ENCODE measurements around the gene OR6M1.

The OR6M1 gene

DNA sequence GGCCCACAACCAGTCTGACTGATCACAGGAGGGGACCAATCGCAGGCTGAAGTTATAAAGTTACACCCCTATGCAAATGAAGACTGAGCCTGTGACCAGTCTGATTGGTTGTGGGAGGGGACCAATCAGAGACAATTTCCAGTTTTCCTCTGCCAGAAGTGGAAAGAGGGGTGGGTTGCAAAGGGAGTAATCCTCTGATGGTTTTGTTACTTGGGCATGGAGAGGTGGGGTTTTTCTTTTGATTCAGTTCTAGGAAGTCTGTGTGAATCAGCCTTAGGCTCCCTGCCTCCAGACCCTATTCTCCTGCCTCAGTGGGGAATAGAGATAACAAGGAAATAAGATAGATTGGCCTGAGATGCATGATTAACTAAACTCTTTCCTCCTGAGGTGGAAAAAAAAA, 9.9 kb downstream of the OR6M1 start:
- H4K12ac ChIP-seq (ENCODE audit: low read depth, low read length), result no peak overlapping the region
- no peak overlapping the region for H3K4ac ChIP-seq (ENCODE audit: low read depth, low read length)
- H3K23ac ChIP-seq (ENCODE audit: low read length), result no peak overlapping the region
- no peak overlapping the region for H2BK120ac ChIP-seq (ENCODE audit: insufficient read depth, low read length, poor library complexity)
- no peak for DNase-seq
- no CpG with 5 or more reads among the region's 1 CpG for WGBS (ENCODE audit: extremely low coverage, insufficient coverage, insufficient read length)
- H2AK5ac ChIP-seq (ENCODE audit: low read length), result no peak overlapping the region
- no peak overlapping the region for H3K4me2 ChIP-seq (ENCODE audit: low read length)
- no peak overlapping the region for H2AFZ ChIP-seq (ENCODE audit: insufficient read depth, low read length, poor library complexity)
- H3K14ac ChIP-seq (ENCODE audit: low read length), result no peak overlapping the region
- no peaks in the 10 kb centered on the region for H3K27me3 ChIP-seq (ENCODE audit: insufficient read depth, low read length)
- H3K18ac ChIP-seq (ENCODE audit: low read length), result no peak overlapping the region
- H2BK5ac ChIP-seq (ENCODE audit: low read depth, low read length, poor library complexity), result no peak overlapping the region
- no peaks in the 10 kb centered on the region for H3K79me2 ChIP-seq (ENCODE audit: control insufficient read depth, insufficient read depth, low read length, poor library complexity)
- no peak overlapping the region for H3K9ac ChIP-seq (ENCODE audit: low read length)
- H3K79me1 ChIP-seq (ENCODE audit: low read length), result no peaks in the 10 kb centered on the region
- no peak overlapping the region for H3K27ac ChIP-seq (ENCODE audit: low read depth, low read length)
- no peaks in the 10 kb centered on the region for H3K4me1 ChIP-seq (ENCODE audit: control insufficient read depth in 1 of 2, insufficient read depth in 2 of 2, low read length in 2 of 2)
- no peaks in the 10 kb centered on the region for H3K9me3 ChIP-seq (ENCODE audit: insufficient read depth, low read depth, low read length)
- H3K4me3 ChIP-seq (ENCODE audit: low read depth, low read length), result no peak overlapping the region
- H3K36me3 ChIP-seq (ENCODE audit: control insufficient read depth in 1 of 2, insufficient read depth in 2 of 2, low read length in 2 of 2), result no peaks in the 10 kb centered on the region
- H4K8ac ChIP-seq (ENCODE audit: low read depth, low read length), result no peak overlapping the region
- H2BK12ac ChIP-seq (ENCODE audit: low read length), result no peak overlapping the region
- H4K91ac ChIP-seq (ENCODE audit: low read depth, low read length), result no peak overlapping the region

DNA sequence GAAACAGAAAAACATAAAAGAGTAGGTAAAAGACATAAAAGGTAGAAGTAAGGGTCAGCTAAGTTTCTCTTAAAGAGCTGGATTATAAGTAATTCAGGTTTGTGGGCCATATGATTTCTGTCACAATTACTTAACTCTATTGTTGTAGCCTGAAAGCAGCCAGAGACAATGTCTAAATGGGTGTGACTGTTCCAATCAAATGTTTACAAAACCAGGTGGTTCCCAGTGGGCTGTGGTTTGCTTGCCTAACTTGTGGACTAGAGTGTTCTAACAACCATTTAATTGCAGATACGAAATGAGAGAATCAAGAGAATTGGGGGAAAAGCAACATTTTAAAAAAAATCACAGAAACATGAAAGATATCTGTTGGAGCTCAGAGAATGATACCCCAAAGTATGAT, 22.6 kb downstream of the OR6M1 start:
- Histone ChIP-seq H2AK5ac (ENCODE audit: low read length) (no peak overlapping the region), H3K36me3 (ENCODE audit: control insufficient read depth in 1 of 2, insufficient read depth in 2 of 2, low read length in 2 of 2) (no peaks in the 10 kb centered on the region)
- DNase-seq, result no peak

DNA sequence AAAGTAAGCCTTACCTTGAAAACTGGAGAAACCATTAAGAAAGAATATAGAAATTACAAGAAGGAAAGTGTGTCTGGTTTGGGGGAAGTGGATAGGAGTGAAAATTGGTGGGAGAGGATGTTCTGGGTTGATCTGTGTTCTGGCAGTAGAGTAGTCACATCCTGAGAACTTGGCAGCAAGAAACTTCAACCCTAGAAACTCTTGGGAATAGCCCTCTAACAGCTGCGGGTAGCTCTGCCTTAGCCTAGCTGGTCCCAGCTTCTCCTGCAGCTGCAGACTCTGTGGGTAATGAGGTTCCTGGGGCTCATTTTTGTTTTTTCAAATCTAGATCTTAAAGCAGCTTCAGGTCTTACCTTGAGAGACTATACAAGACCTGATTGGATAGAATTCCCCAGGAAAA, 27.6 kb downstream of the OR6M1 start:
- H3K23ac ChIP-seq (ENCODE audit: low read length), result no peak overlapping the region

More for the DNA sequence above, 22.6 kb downstream of the OR6M1 start:
- Histone ChIP-seq H4K91ac (ENCODE audit: low read depth, low read length) (no peak overlapping the region), H3K79me2 (ENCODE audit: control insufficient read depth, insufficient read depth, low read length, poor library complexity) (no peaks in the 10 kb centered on the region), H2BK120ac (ENCODE audit: insufficient read depth, low read length, poor library complexity) (no peak overlapping the region), H3K79me1 (ENCODE audit: low read length) (no peaks in the 10 kb centered on the region), H2BK12ac (ENCODE audit: low read length) (no peak overlapping the region), H2AFZ (ENCODE audit: insufficient read depth, low read length, poor library complexity) (no peak overlapping the region), H3K4me1 (ENCODE audit: control insufficient read depth in 1 of 2, insufficient read depth in 2 of 2, low read length in 2 of 2) (no peaks in the 10 kb centered on the region), H2BK5ac (ENCODE audit: low read depth, low read length, poor library complexity) (no peak overlapping the region), H3K27ac (ENCODE audit: low read depth, low read length) (no peak overlapping the region), H4K8ac (ENCODE audit: low read depth, low read length) (no peak overlapping the region), H3K9ac (ENCODE audit: low read length) (no peak overlapping the region), H3K18ac (ENCODE audit: low read length) (no peak overlapping the region), H4K12ac (ENCODE audit: low read depth, low read length) (no peak overlapping the region), H3K14ac (ENCODE audit: low read length) (no peak overlapping the region), H3K4me3 (ENCODE audit: low read depth, low read length) (no peak overlapping the region), H3K4me2 (ENCODE audit: low read length) (no peak overlapping the region), H3K4ac (ENCODE audit: low read depth, low read length) (no peak overlapping the region), H3K9me3 (ENCODE audit: insufficient read depth, low read depth, low read length) (no peaks in the 10 kb centered on the region), H3K23ac (ENCODE audit: low read length) (no peak overlapping the region), H3K27me3 (ENCODE audit: insufficient read depth, low read length) (no peaks in the 10 kb centered on the region)
- no CpG with 5 or more reads among the region's 1 CpG for WGBS (ENCODE audit: extremely low coverage, insufficient coverage, insufficient read length)

DNA sequence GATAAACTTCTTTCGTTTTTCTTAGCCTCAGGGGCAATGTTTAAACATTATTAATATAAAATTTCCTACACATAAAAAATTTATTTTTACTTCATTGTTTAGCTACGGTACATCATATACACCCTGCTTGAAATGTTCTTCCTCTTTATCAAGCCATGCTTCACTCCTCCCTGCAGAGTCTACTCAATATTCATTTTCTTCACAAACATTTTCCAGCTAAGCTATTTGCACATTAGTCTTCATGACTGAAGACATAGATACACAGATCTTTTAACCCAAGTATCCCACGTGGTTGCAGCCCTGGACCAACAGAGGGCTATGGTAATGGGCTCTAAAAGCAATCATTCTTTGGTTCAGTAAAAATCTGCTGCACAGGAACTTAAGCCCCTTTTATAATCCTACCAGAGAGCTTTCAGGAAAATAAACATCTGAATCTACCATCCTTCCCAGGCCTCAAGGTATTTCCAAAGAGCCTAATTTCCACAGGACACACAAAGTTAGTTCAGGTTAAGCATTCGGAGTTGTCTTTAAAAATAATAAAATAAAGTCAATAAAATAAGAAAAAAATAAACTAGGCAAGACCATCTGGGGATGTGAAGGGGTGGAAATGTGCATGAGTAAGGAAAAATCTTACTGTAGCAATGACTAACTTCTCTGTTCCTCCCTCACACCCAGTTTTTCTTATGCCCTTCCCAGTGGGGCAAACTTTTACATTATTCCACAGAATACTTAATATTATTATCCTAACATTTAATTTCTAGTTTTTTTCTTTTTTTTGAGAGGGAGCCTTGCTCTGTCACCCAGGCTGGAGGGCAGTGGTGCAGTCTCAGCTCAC, 30.2 kb downstream of the OR6M1 start:
- H2BK120ac ChIP-seq (ENCODE audit: insufficient read depth, low read length, poor library complexity), result no peak overlapping the region
- no peaks in the 10 kb centered on the region for H3K79me2 ChIP-seq (ENCODE audit: control insufficient read depth, insufficient read depth, low read length, poor library complexity)
- no peak overlapping the region for H2BK12ac ChIP-seq (ENCODE audit: low read length)
- no peaks in the 10 kb centered on the region for H3K4me1 ChIP-seq (ENCODE audit: control insufficient read depth in 1 of 2, insufficient read depth in 2 of 2, low read length in 2 of 2)
- WGBS (ENCODE audit: extremely low coverage, insufficient coverage, insufficient read length), result no CpG with 5 or more reads among the region's 4 CpGs
- H3K4me3 ChIP-seq (ENCODE audit: low read depth, low read length), result no peak overlapping the region
- H4K12ac ChIP-seq (ENCODE audit: low read depth, low read length), result no peak overlapping the region
- no peak overlapping the region for H4K91ac ChIP-seq (ENCODE audit: low read depth, low read length)
- no peaks in the 10 kb centered on the region for H3K79me1 ChIP-seq (ENCODE audit: low read length)
- no peak overlapping the region for H3K4ac ChIP-seq (ENCODE audit: low read depth, low read length)
- no peak overlapping the region for H3K4me2 ChIP-seq (ENCODE audit: low read length)
- no peak overlapping the region for H2AK5ac ChIP-seq (ENCODE audit: low read length)
- H3K27me3 ChIP-seq (ENCODE audit: insufficient read depth, low read length), result no peaks in the 10 kb centered on the region
- no peak overlapping the region for H2AFZ ChIP-seq (ENCODE audit: insufficient read depth, low read length, poor library complexity)
- H3K14ac ChIP-seq (ENCODE audit: low read length), result no peak overlapping the region
- H4K8ac ChIP-seq (ENCODE audit: low read depth, low read length), result no peak overlapping the region
- H3K18ac ChIP-seq (ENCODE audit: low read length), result no peak overlapping the region
- no peak overlapping the region for H2BK5ac ChIP-seq (ENCODE audit: low read depth, low read length, poor library complexity)
- no peak for DNase-seq
- H3K23ac ChIP-seq (ENCODE audit: low read length), result no peak overlapping the region
- no peak overlapping the region for H3K9ac ChIP-seq (ENCODE audit: low read length)
- no peaks in the 10 kb centered on the region for H3K9me3 ChIP-seq (ENCODE audit: insufficient read depth, low read depth, low read length)
- no peaks in the 10 kb centered on the region for H3K36me3 ChIP-seq (ENCODE audit: control insufficient read depth in 1 of 2, insufficient read depth in 2 of 2, low read length in 2 of 2)
- H3K27ac ChIP-seq (ENCODE audit: low read depth, low read length), result no peak overlapping the region

More for the DNA sequence above, 27.6 kb downstream of the OR6M1 start:
- Histone ChIP-seq H3K4ac (ENCODE audit: low read depth, low read length) (no peak overlapping the region), H3K9me3 (ENCODE audit: insufficient read depth, low read depth, low read length) (no peaks in the 10 kb centered on the region), H2BK12ac (ENCODE audit: low read length) (no peak overlapping the region), H3K79me1 (ENCODE audit: low read length) (no peaks in the 10 kb centered on the region), H3K4me3 (ENCODE audit: low read depth, low read length) (no peak overlapping the region), H3K14ac (ENCODE audit: low read length) (no peak overlapping the region), H2BK5ac (ENCODE audit: low read depth, low read length, poor library complexity) (no peak overlapping the region), H3K9ac (ENCODE audit: low read length) (no peak overlapping the region), H3K36me3 (ENCODE audit: control insufficient read depth in 1 of 2, insufficient read depth in 2 of 2, low read length in 2 of 2) (no peaks in the 10 kb centered on the region), H3K27me3 (ENCODE audit: insufficient read depth, low read length) (no peaks in the 10 kb centered on the region), H2AFZ (ENCODE audit: insufficient read depth, low read length, poor library complexity) (no peak overlapping the region), H3K4me1 (ENCODE audit: control insufficient read depth in 1 of 2, insufficient read depth in 2 of 2, low read length in 2 of 2) (no peaks in the 10 kb centered on the region), H4K12ac (ENCODE audit: low read depth, low read length) (no peak overlapping the region), H4K8ac (ENCODE audit: low read depth, low read length) (no peak overlapping the region), H4K91ac (ENCODE audit: low read depth, low read length) (no peak overlapping the region), H2AK5ac (ENCODE audit: low read length) (no peak overlapping the region), H2BK120ac (ENCODE audit: insufficient read depth, low read length, poor library complexity) (no peak overlapping the region), H3K79me2 (ENCODE audit: control insufficient read depth, insufficient read depth, low read length, poor library complexity) (no peaks in the 10 kb centered on the region), H3K18ac (ENCODE audit: low read length) (no peak overlapping the region), H3K4me2 (ENCODE audit: low read length) (no peak overlapping the region), H3K27ac (ENCODE audit: low read depth, low read length) (no peak overlapping the region)
- no peak for DNase-seq
- WGBS (ENCODE audit: extremely low coverage, insufficient coverage, insufficient read length), result no CpG with 5 or more reads among the region's 1 CpG
